K562 (cell line): ENCODE measurements around the gene P3H4. TPM values are rescaled to one million over a fixed set of nuclear protein-coding genes. Genes with fewer than 3 reads are reported as not detected.

ENCODE experiments used
- ATAC-seq: fragments of 200-7000 bp; cut with Tn5 transposase; 3 replicates; pipeline ENCODE4 v1.9.1; 2020; ENCODE audit warnings: moderate library complexity
- BruUV-seq: library from RNA; stranded (reverse); fragments of 400-500 nt; replicated peaks from 2 replicates; lab custom pipeline; 2021; lab: Mats Ljungman, UMichigan
- CTCF ChIA-PET: fragments of 300-600 bp; formaldehyde crosslinking; extraction: SDS; loops from one replicate; lab custom pipeline; 2021; ENCODE audit warnings: low intra/inter-chr PET ratio; lab: Yijun Ruan, JAX
- POLR2A ChIA-PET: fragments of 300-600, 350-650 bp; sonication (Branson Sonifier 250); formaldehyde crosslinking; extraction: SDS; loops from one replicate; lab custom pipeline; 2021; ENCODE audit warnings: antibody characterized with exemption, inconsistent platforms; lab: Yijun Ruan, JAX
- DNase-seq, 4 experiments: peaks; one replicate each; pipeline versions ENCODE4 v3.0.0 to v3.0.0-alpha.2; 2011 to 2018; ENCODE audit warnings: low spot score in 3 of 4, mixed read lengths in 3 of 4; ENCODE audit errors: extremely low read depth in 1 of 4
- FAIRE-seq: peaks from 2 replicates; lab custom pipeline; 2011; peaks lifted over from hg19 to GRCh38; lab: Jason Lieb, UNC
- H2AFZ ChIP-seq: 2 replicates; pipeline ENCODE4 v1.6.0; 2011; ENCODE audit warnings: low read depth, low read length, control low read depth, inconsistent platforms
- H3K27ac ChIP-seq: fragments of 200-600 bp; 3 replicates; pipeline ENCODE4 v1.8.0; 2011; ENCODE audit warnings: low read depth, mild to moderate bottlenecking, control low read depth, inconsistent platforms, low read length, moderate library complexity, mixed read lengths; ENCODE audit errors: extremely low read depth
- H3K27me3 ChIP-seq, 2 experiments: fragments of 300-600 bp in 1 of 2; 2 replicates in 1 of 2; 3 replicates in 1 of 2; pipeline versions ENCODE4 v1.6.0 to v1.8.0; 2011; ENCODE audit warnings: inconsistent platforms in 2 of 2, low read length in 2 of 2, mild to moderate bottlenecking in 1 of 2, mixed read lengths in 1 of 2, moderate library complexity in 1 of 2; ENCODE audit not compliant: control insufficient read depth in 2 of 2, insufficient read depth in 2 of 2
- H3K36me3 ChIP-seq: fragments of 300-600 bp; 3 replicates; pipeline ENCODE4 v1.8.0; 2011; ENCODE audit warnings: mild to moderate bottlenecking, low read length, inconsistent platforms; ENCODE audit not compliant: control insufficient read depth, insufficient read depth
- H3K4me1 ChIP-seq, 2 experiments: fragments of 200-600 bp in 1 of 2; replicated peaks in 1 of 2; 2 replicates in 1 of 2; 3 replicates in 1 of 2; pipeline versions ENCODE4 v1.5.1 to v1.8.0; 2011; ENCODE audit warnings: inconsistent platforms in 2 of 2, low read length in 2 of 2, mild to moderate bottlenecking in 1 of 2, mixed read lengths in 1 of 2, moderate library complexity in 1 of 2; ENCODE audit not compliant: control insufficient read depth in 2 of 2, insufficient read depth in 2 of 2
- H3K4me2 ChIP-seq: 2 replicates; pipeline ENCODE4 v1.6.1; 2011; ENCODE audit warnings: low read length, control low read depth, inconsistent platforms, mixed read lengths; ENCODE audit not compliant: insufficient read depth
- H3K4me3 ChIP-seq: fragments of 200-600 bp; sonication (generic), shearing (Covaris generic); 2 replicates; pipeline ENCODE4 v1.5.1; 2016; ENCODE audit warnings: control low read depth, inconsistent platforms
- H3K79me2 ChIP-seq: fragments of 200-600 bp; 3 replicates; pipeline ENCODE4 v1.8.0; 2011; ENCODE audit warnings: low read length, inconsistent platforms; ENCODE audit not compliant: control insufficient read depth, insufficient read depth
- H3K9ac ChIP-seq, 2 experiments: 2 replicates each; pipeline versions ENCODE4 v1.6.0 to v1.6.1; 2011; ENCODE audit warnings: low read depth in 2 of 2, low read length in 2 of 2, control low read depth in 1 of 2, inconsistent platforms in 1 of 2, mild to moderate bottlenecking in 1 of 2, mixed read lengths in 1 of 2; ENCODE audit not compliant: insufficient read depth in 1 of 2
- H3K9me1 ChIP-seq: one replicate; pipeline ENCODE4 v1.6.0; 2011; ENCODE audit warnings: inconsistent platforms, mild to moderate bottlenecking, low read length, moderate library complexity; ENCODE audit not compliant: control insufficient read depth, insufficient read depth
- H3K9me3 ChIP-seq: replicated peaks from 2 replicates; pipeline ENCODE4 v1.5.1; 2011; ENCODE audit warnings: low read depth, low read length, inconsistent platforms; ENCODE audit not compliant: control insufficient read depth, insufficient read depth
- H4K20me1 ChIP-seq: replicated peaks from 2 replicates; pipeline ENCODE4 v1.6.1; 2011; ENCODE audit warnings: low read length, inconsistent platforms, mixed read lengths; ENCODE audit not compliant: control insufficient read depth, insufficient read depth
- ATF7 ChIP-seq: fragments of 450-650 bp; IDR thresholded peaks from 2 replicates; pipeline ENCODE4 v1.7.1; 2014; ENCODE audit warnings: mild to moderate bottlenecking, moderate library complexity
- E2F3 ChIP-seq: fragments of 250-450 bp; sonication (Bioruptor Pico); IDR thresholded peaks from 2 replicates; pipeline ENCODE4 v1.4.0; 2020; ENCODE audit warnings: mild to moderate bottlenecking
- GTF3C2 ChIP-seq: IDR thresholded peaks from 3 replicates; pipeline ENCODE4 v1.6.1; 2011; ENCODE audit warnings: borderline replicate concordance, mild to moderate bottlenecking, moderate library complexity; ENCODE audit not compliant: insufficient read length; ENCODE audit errors: extremely low read depth
- NFATC3 ChIP-seq: fragments of 450-650 bp; IDR thresholded peaks from 2 replicates; pipeline ENCODE4 v1.6.1; 2017; ENCODE audit warnings: mild to moderate bottlenecking
- POLR2G ChIP-seq: fragments of 200-400 bp; formaldehyde crosslinking; IDR thresholded peaks from 2 replicates; pipeline ENCODE4 v1.6.1; 2017; ENCODE audit warnings: low read depth, mild to moderate bottlenecking, antibody characterized with exemption, low read length, moderate library complexity
- TRIM24 ChIP-seq, 2 experiments: fragments of 450-650 bp; IDR thresholded peaks; 2 replicates each; pipeline ENCODE4 v1.6.1; 2016
- ZBTB8A ChIP-seq: fragments of 450-650 bp; IDR thresholded peaks from 2 replicates; pipeline ENCODE4 v1.6.1; 2018; ENCODE audit warnings: mild to moderate bottlenecking, moderate library complexity; ENCODE audit not compliant: partially characterized antibody
- ZKSCAN1 ChIP-seq: fragments of 150-350 bp; IDR thresholded peaks from 2 replicates; pipeline ENCODE4 v1.6.1; 2016; ENCODE audit warnings: low read depth, low read length
- ZNF3 ChIP-seq: fragments of 250-450 bp; sonication (Bioruptor Pico); IDR thresholded peaks from 2 replicates; pipeline ENCODE4 v1.5.0; 2021; ENCODE audit warnings: mild to moderate bottlenecking, moderate library complexity
- WGBS: fragments of 100-300 bp; shearing (Covaris generic); methylation state at CpG from one replicate; pipeline ENCODE4 v1.1.6; 2016; ENCODE audit warnings: low coverage, mixed read lengths; ENCODE audit not compliant: insufficient coverage; ENCODE audit errors: missing lambda C conversion rate; 5-methylcytosine and 5-hydroxymethylcytosine counted together
- in situ Hi-C: fragments of 300-500 bp; cut with MboI; formaldehyde crosslinking; loops from 4 replicates; pipeline ENCODE4 v1.15.0; 2018; ENCODE audit warnings: inconsistent platforms, mixed read lengths
- intact Hi-C: fragments of 100-400 bp; cut with micrococcal nuclease; formaldehyde crosslinking; loops from 2 replicates; pipeline ENCODE4 v1.14.2; 2022
- polyA plus RNA-seq, 8 experiments: library from polyadenylated mRNA; depleted of rRNA in 4 of 8; stranded (reverse) in 5 of 8; unstranded in 3 of 8; fragments of >200 nt; fragmentation: Nextera tagmentation in 2 of 8; fragmentation: Illumina TruSeq in 1 of 8; extraction: Ambion mirVana in 2 of 8; extraction: Trizol in 1 of 8; gene quantifications; 2 replicates each; pipeline versions ENCODE4 v1.2.1 to v1.2.3, GENCODE V29; 2011 to 2014; ENCODE audit warnings: inconsistent platforms in 1 of 8, missing spikeins in 1 of 8
- total RNA-seq, 7 experiments: library from RNA; depleted of rRNA in 6 of 7; stranded (reverse); fragments of >200 nt in 6 of 7; fragmentation: Illumina TruSeq in 2 of 7; extraction: Trizol in 2 of 7; gene quantifications; 2 replicates each; pipeline versions ENCODE4 v1.2.1 to v1.2.3, GENCODE V29; 2011 to 2021; ENCODE audit warnings: low replicate concordance in 1 of 7
- TF ChIP-seq, protein P1 (sequence below): sonication (generic); formaldehyde crosslinking; IDR thresholded peaks from 2 replicates; pipeline ENCODE4 v1.8.0; 2022; ENCODE audit warnings: missing genetic modification reagents, mild to moderate bottlenecking, moderate library complexity, borderline replicate concordance
- TF ChIP-seq, protein P2 (sequence below): sonication (generic); formaldehyde crosslinking; IDR thresholded peaks from 2 replicates; pipeline ENCODE4 v1.8.1; 2022; ENCODE audit warnings: missing genetic modification reagents

P3H4 gene
- total and polyA plus RNA-seq, 9 of the 15 experiments (the other 6 are each of a cell fraction or from before 2014, with no cell fraction given), result 0.10 to 3.7 (median 1.0) TPM

GRCh38 chr17:41767324-41768042 is 44.3 kb downstream of the P3H4 start:
- intact Hi-C loops (no loop called here), in situ Hi-C loops (no loop called here)
- FAIRE-seq, result no peak
- 93% methylated on average over 15 of the region's 18 CpGs for WGBS
- ATAC-seq, result no peak
- TF ChIP-seq ZKSCAN1, result peak; percentile 99
- 0 out of 2 replicates have a peak, but pooled peaks have one; percentile 18 for TF ChIP-seq POLR2G
- TF ChIP-seq ATF7, result no peak
- Histone ChIP-seq H3K9me3 (no peaks in the 10 kb centered on the region), H3K9me1 (peaks cover 3% of the 10 kb centered on the region), H3K4me1 (peaks cover 0 to 7% of the 10 kb centered on the region in 2 experiments; a peak in 1 of 5 replicates), H3K4me3 (no peak overlapping the region), H2AFZ (no peak overlapping the region), H4K20me1 (peaks cover 2% of the 10 kb centered on the region; the same call in 1 of the 2 replicates), H3K36me3 (peaks cover 92% of the 10 kb centered on the region), H3K79me2 (peaks cover under 1% of the 10 kb centered on the region; the same call in 2 of the 3 replicates), H3K4me2 (no peak overlapping the region), H3K27me3 (no peaks in the 10 kb centered on the region), H3K27ac (no peak overlapping the region), H3K9ac (no peak overlapping the region)
- POLR2A ChIA-PET, result no interaction called here
- BruUV-seq, result no TSS peak
- peak in 1 of 4 experiments; percentile 5 for DNase-seq
- CTCF ChIA-PET, result no interaction called here

DNA sequence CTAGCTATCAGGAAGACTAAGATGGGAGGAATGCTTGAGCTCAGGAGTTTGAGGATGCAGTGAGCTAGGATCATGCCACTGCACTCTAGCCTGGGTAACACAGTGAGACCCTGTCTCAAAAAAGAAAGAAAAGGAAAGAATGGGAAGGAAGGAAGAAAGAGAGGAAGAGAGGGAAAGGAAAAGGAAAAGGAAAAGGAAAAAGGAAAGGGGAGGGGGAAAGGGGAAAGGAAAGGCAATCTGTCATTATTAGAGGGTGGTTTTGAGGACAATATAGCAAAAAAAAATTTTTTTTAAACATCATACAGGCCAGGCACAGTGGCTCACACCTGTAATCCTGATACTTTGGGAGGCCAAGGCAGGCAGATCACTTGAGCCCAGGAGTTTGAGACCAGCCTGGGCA is 45.6 kb downstream of the P3H4 start:
- ChIA-PET POLR2A (interaction anchor here (1.3 kb wide), 1 partner anchor 20 kb away, joined by 4 read pairs; the partner anchor contains the start of gene JUP), CTCF (no interaction called here)
- Histone ChIP-seq H4K20me1 (no peaks in the 10 kb centered on the region), H3K4me2 (no peak overlapping the region), H3K27me3 (no peaks in the 10 kb centered on the region), H3K27ac (no peak overlapping the region), H3K9me1 (no peaks in the 10 kb centered on the region), H3K4me1 (no peaks in the 10 kb centered on the region; a peak in 1 of 5 replicates), H3K4me3 (no peak overlapping the region), H3K9me3 (no peaks in the 10 kb centered on the region), H2AFZ (no peak overlapping the region), H3K9ac (no peak overlapping the region), H3K36me3 (peaks cover 91% of the 10 kb centered on the region), H3K79me2 (no peaks in the 10 kb centered on the region)
- in situ Hi-C loops (no loop called here), intact Hi-C loops (no loop called here)
- BruUV-seq, result no TSS peak
- DNase-seq, result no peak
- no peak for ATAC-seq
- no peak for FAIRE-seq
- TF ChIP-seq NFATC3 (no peak), ZBTB8A (no peak), TRIM24 (IDR thresholded peaks at IDR 0.05) (no peak), GTF3C2 (no peak), E2F3 (CRISPR knock-in tag) (no peak), ZNF3 (CRISPR knock-in tag) (no peak)
- TF ChIP-seq, protein P1, sequence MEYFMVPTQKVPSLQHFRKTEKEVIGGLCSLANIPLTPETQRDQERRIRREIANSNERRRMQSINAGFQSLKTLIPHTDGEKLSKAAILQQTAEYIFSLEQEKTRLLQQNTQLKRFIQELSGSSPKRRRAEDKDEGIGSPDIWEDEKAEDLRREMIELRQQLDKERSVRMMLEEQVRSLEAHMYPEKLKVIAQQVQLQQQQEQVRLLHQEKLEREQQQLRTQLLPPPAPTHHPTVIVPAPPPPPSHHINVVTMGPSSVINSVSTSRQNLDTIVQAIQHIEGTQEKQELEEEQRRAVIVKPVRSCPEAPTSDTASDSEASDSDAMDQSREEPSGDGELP (CRISPR knock-in tag), result no peak
- TF ChIP-seq, protein P2, sequence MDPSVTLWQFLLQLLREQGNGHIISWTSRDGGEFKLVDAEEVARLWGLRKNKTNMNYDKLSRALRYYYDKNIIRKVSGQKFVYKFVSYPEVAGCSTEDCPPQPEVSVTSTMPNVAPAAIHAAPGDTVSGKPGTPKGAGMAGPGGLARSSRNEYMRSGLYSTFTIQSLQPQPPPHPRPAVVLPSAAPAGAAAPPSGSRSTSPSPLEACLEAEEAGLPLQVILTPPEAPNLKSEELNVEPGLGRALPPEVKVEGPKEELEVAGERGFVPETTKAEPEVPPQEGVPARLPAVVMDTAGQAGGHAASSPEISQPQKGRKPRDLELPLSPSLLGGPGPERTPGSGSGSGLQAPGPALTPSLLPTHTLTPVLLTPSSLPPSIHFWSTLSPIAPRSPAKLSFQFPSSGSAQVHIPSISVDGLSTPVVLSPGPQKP (CRISPR knock-in tag), result no peak
